Stimulated activated CD4-positive, alpha-beta T cell treated with anti-CD3 and anti-CD28 coated beads, Interleukin-4, amount 100 ng/mL, for 48 hours (primary cell): ENCODE data around the gene MGAT1.
"Not testable (repeated sequence)": the region's sequence is repeated elsewhere in the genome, so short reads cannot be mapped to it uniquely, and the experiment has no call there.

Source experiments
- DNase-seq, 2 donors: peaks; one replicate each; pipeline ENCODE4 v3.0.0-alpha.2; 2020; ENCODE audit warnings: low read depth in 2 of 2

MGAT1 gene

GRCh38 chr5:180806351-180807011 lies 3.9 kb upstream of the MGAT1 start:
- DNase-seq: no peak

GRCh38 chr5:180804129-180804618 lies 1.6 kb upstream of the MGAT1 start:
- DNase-seq: no peak

- DNase-seq: peak; percentile 76 to 85
These were observed 849 bp upstream of the MGAT1 start for GRCh38 chr5:180803181-180804128.

GRCh38 chr5:180801596-180802324 lies 846 bp downstream of the MGAT1 start:
- no peak for DNase-seq

GRCh38 chr5:180799902-180800801 lies 2.5 kb downstream of the MGAT1 start:
- DNase-seq: no peak

GRCh38 chr5:180799194-180799593 lies 3.4 kb downstream of the MGAT1 start:
- no peak for DNase-seq

GRCh38 chr5:180798193-180798592 lies 4.4 kb downstream of the MGAT1 start:
- DNase-seq: no peak

- no peak for DNase-seq
These were observed 5.1 kb downstream of the MGAT1 start for GRCh38 chr5:180797256-180798192.

GRCh38 chr5:180795771-180796313 lies 6.8 kb downstream of the MGAT1 start:
- no peak for DNase-seq

GRCh38 chr5:180792965-180793287 lies 9.7 kb downstream of the MGAT1 start:
- DNase-seq: no peak

- DNase-seq: no peak
These were observed 10.2 kb downstream of the MGAT1 start for GRCh38 chr5:180792287-180792964.

GRCh38 chr5:180791611-180792213 lies 10.9 kb downstream of the MGAT1 start:
- no peak for DNase-seq

GRCh38 chr5:180790524-180790923 lies 12.1 kb downstream of the MGAT1 start:
- DNase-seq: no peak

- DNase-seq: no peak
These were observed 12.6 kb downstream of the MGAT1 start for GRCh38 chr5:180790020-180790419.

GRCh38 chr5:180788651-180789410 lies 13.8 kb downstream of the MGAT1 start:
- not testable (repeated sequence) for DNase-seq

- DNase-seq: no peak
These were observed 14.7 kb downstream of the MGAT1 start for GRCh38 chr5:180787711-180788431.
